SU-DHL-6 (cell line): ENCODE measurements around the gene XKRX.

Source experiments
- H2AFZ ChIP-seq: fragments of 200-600 bp; sonication (generic); 2 replicates; pipeline ENCODE4 v1.6.1; 2014; ENCODE audit warnings: low read depth, mild to moderate bottlenecking, moderate library complexity, mixed read lengths, antibody characterized with exemption, low read length; ENCODE audit not compliant: severe bottlenecking
- H3F3A ChIP-seq: fragments of 200-600 bp; shearing (Covaris generic); 2 replicates; pipeline ENCODE4 v1.6.0; 2016; ENCODE audit warnings: antibody characterized with exemption, mild to moderate bottlenecking; ENCODE audit not compliant: insufficient read depth
- H3K27ac ChIP-seq: fragments of 200-600 bp; sonication (generic); 2 replicates; pipeline ENCODE4 v1.5.1; 2016; ENCODE audit warnings: low read depth, mild to moderate bottlenecking, low read length, moderate library complexity, mixed read lengths
- H3K27me3 ChIP-seq: fragments of 200-600 bp; sonication (generic), shearing (Covaris generic); 2 replicates; pipeline ENCODE4 v1.6.0; 2014; ENCODE audit warnings: mild to moderate bottlenecking, low read length
- H3K36me3 ChIP-seq: fragments of 200-600 bp; sonication (generic); 2 replicates; pipeline ENCODE4 v1.6.1; 2014; ENCODE audit warnings: mild to moderate bottlenecking, low read length, mixed read lengths
- H3K4me2 ChIP-seq: fragments of 300-600, 200-600 bp; shearing (Covaris generic), sonication (generic); 2 replicates; pipeline ENCODE4 v1.6.0; 2014; ENCODE audit warnings: low read length, low read depth, mild to moderate bottlenecking; ENCODE audit not compliant: poor library complexity, severe bottlenecking
- H3K4me3 ChIP-seq: fragments of 200-600 bp; sonication (generic); 2 replicates; pipeline ENCODE4 v1.5.1; 2014; ENCODE audit warnings: antibody characterized with exemption, low read length, mild to moderate bottlenecking, mixed read lengths; ENCODE audit not compliant: insufficient read depth, poor library complexity, severe bottlenecking
- H3K79me2 ChIP-seq: fragments of 200-600 bp; sonication (generic); 2 replicates; pipeline ENCODE4 v1.6.1; 2014; ENCODE audit warnings: mild to moderate bottlenecking, low read length, moderate library complexity; ENCODE audit not compliant: insufficient read depth
- H3K9ac ChIP-seq: fragments of 200-600 bp; sonication (generic); 2 replicates; pipeline ENCODE4 v1.7.0; 2014; ENCODE audit warnings: mild to moderate bottlenecking, low read length
- H3K9me2 ChIP-seq: fragments of 200-600 bp; sonication (generic); replicated peaks from 2 replicates; pipeline ENCODE4 v1.6.1; 2014; ENCODE audit warnings: low read length; ENCODE audit not compliant: insufficient read depth
- H3K9me3 ChIP-seq: fragments of 200-600 bp; sonication (generic); 2 replicates; pipeline ENCODE4 v1.6.1; 2014; ENCODE audit warnings: low read length, mixed read lengths; ENCODE audit not compliant: insufficient read depth
- H4K20me1 ChIP-seq: fragments of 200-600 bp; sonication (generic); 2 replicates; pipeline ENCODE4 v1.6.1; 2014; ENCODE audit warnings: low read depth, mild to moderate bottlenecking, antibody characterized with exemption, low read length, moderate library complexity, mixed read lengths
- CTCF ChIP-seq: fragments of 200-600 bp; sonication (generic); IDR thresholded peaks from one replicate; pipeline ENCODE4 v1.5.1; 2017; ENCODE audit warnings: antibody characterized with exemption, mild to moderate bottlenecking, low read length, moderate library complexity; ENCODE audit not compliant: insufficient read depth, poor library complexity, severe bottlenecking
- EZH2phosphoT487 ChIP-seq: fragments of 200-600 bp; sonication (generic), shearing (Covaris generic); conservative IDR thresholded peaks from 2 replicates; pipeline ENCODE4 v1.6.1; 2018; ENCODE audit warnings: mild to moderate bottlenecking, antibody characterized with exemption, low read length, moderate library complexity, mixed read lengths

The XKRX gene

GRCh38 chrX:100915562-100915961 is 13.2 kb downstream of the XKRX start:
- no peak for TF ChIP-seq EZH2phosphoT487
- TF ChIP-seq CTCF, result no peak
- H4K20me1 ChIP-seq, result no peaks in the 10 kb centered on the region
- H3F3A ChIP-seq, result no peaks in the 10 kb centered on the region
- no peak overlapping the region for H3K4me3 ChIP-seq
- no peak overlapping the region for H3K27ac ChIP-seq
- no peaks in the 10 kb centered on the region for H3K9me2 ChIP-seq
- no peak overlapping the region for H3K4me2 ChIP-seq
- no peaks in the 10 kb centered on the region for H3K79me2 ChIP-seq
- H3K9ac ChIP-seq, result no peak overlapping the region
- H3K36me3 ChIP-seq, result no peaks in the 10 kb centered on the region
- no peaks in the 10 kb centered on the region for H3K27me3 ChIP-seq
- H3K9me3 ChIP-seq, result no peaks in the 10 kb centered on the region
- no peak overlapping the region for H2AFZ ChIP-seq

- Histone ChIP-seq H3K4me3 (no peak overlapping the region), H3K9ac (no peak overlapping the region), H3K36me3 (no peaks in the 10 kb centered on the region), H3K9me3 (no peaks in the 10 kb centered on the region), H3F3A (no peaks in the 10 kb centered on the region), H3K4me2 (no peak overlapping the region), H3K79me2 (no peaks in the 10 kb centered on the region), H3K27me3 (no peaks in the 10 kb centered on the region), H4K20me1 (no peaks in the 10 kb centered on the region), H3K27ac (no peak overlapping the region), H3K9me2 (no peaks in the 10 kb centered on the region), H2AFZ (no peak overlapping the region)
- no peak for TF ChIP-seq EZH2phosphoT487
- TF ChIP-seq CTCF, result no peak
Measured at GRCh38 chrX:100913111-100913510, 15.6 kb downstream of the XKRX start.

- TF ChIP-seq EZH2phosphoT487 (no peak), CTCF (no peak)
- no peaks in the 10 kb centered on the region for H3K36me3 ChIP-seq
- no peaks in the 10 kb centered on the region for H3K27me3 ChIP-seq
- H3K4me2 ChIP-seq, result no peak overlapping the region
- H3K4me3 ChIP-seq, result no peak overlapping the region
- H4K20me1 ChIP-seq, result no peaks in the 10 kb centered on the region
- H3K9me2 ChIP-seq, result no peaks in the 10 kb centered on the region
- no peaks in the 10 kb centered on the region for H3F3A ChIP-seq
- no peak overlapping the region for H3K9ac ChIP-seq
- H3K9me3 ChIP-seq, result no peaks in the 10 kb centered on the region
- no peak overlapping the region for H2AFZ ChIP-seq
- H3K79me2 ChIP-seq, result no peaks in the 10 kb centered on the region
- H3K27ac ChIP-seq, result no peak overlapping the region
Measured at GRCh38 chrX:100911731-100912130, 17.0 kb downstream of the XKRX start.

GRCh38 chrX:100905620-100906019 is 23.1 kb downstream of the XKRX start:
- Histone ChIP-seq H3K9ac (no peak overlapping the region), H3K9me3 (no peaks in the 10 kb centered on the region), H3F3A (no peaks in the 10 kb centered on the region), H3K27me3 (no peaks in the 10 kb centered on the region), H3K9me2 (no peaks in the 10 kb centered on the region), H3K4me2 (peak overlapping the region; percentile 17), H3K79me2 (no peaks in the 10 kb centered on the region), H4K20me1 (no peaks in the 10 kb centered on the region), H3K27ac (no peak overlapping the region), H3K4me3 (no peak overlapping the region), H2AFZ (no peak overlapping the region), H3K36me3 (no peaks in the 10 kb centered on the region)
- no peak for TF ChIP-seq CTCF
- no peak for TF ChIP-seq EZH2phosphoT487
